Heart left ventricle (tissue), 16 donors: ENCODE results near the gene TCIRG1. TPM values are rescaled to one million over a fixed set of nuclear protein-coding genes. Genes with fewer than 3 reads are reported as not detected.

ENCODE experiments used
- ATAC-seq, 4 donors: fragments of 200-7000 bp; cut with Tn5 transposase; one replicate each; pipeline ENCODE4 v1.9.1; 2020 to 2022; ENCODE audit warnings: moderate library complexity in 4 of 4, mild to moderate bottlenecking in 3 of 4, moderate number of reproducible peaks in 1 of 4
- DNase-seq, 5 donors: peaks; one replicate each; pipeline ENCODE4 v3.0.0-alpha.2; 2020
- H3K27ac ChIP-seq, 12 donors: fragments of 200-600 bp; sonication (generic) in 4 of 12; one replicate each; pipeline versions ENCODE4 v1.5.0 to v1.8.0; 2016 to 2022; ENCODE audit warnings: mild to moderate bottlenecking in 2 of 12
- H3K27me3 ChIP-seq, 9 donors: fragments of 200-600 bp; sonication (generic) in 2 of 9; one replicate each; pipeline versions ENCODE4 v1.5.1 to v1.8.0; 2016 to 2022; ENCODE audit warnings: mild to moderate bottlenecking in 3 of 9
- H3K36me3 ChIP-seq, 9 donors: fragments of 200-600 bp; sonication (generic) in 2 of 9; one replicate each; pipeline versions ENCODE4 v1.5.0 to v1.8.0; 2018 to 2022; ENCODE audit warnings: mild to moderate bottlenecking in 2 of 9
- H3K4me1 ChIP-seq, 12 donors: fragments of 200-600 bp; sonication (generic) in 4 of 12; one replicate each; pipeline versions ENCODE4 v1.5.0 to v1.8.0; 2016 to 2022; ENCODE audit warnings: mild to moderate bottlenecking in 3 of 12
- H3K4me3 ChIP-seq, 12 donors: fragments of 200-600 bp; sonication (generic) in 4 of 12; one replicate each; pipeline versions ENCODE4 v1.5.0 to v1.8.0; 2017 to 2022; ENCODE audit warnings: mild to moderate bottlenecking in 9 of 12, moderate library complexity in 4 of 12
- H3K9me3 ChIP-seq, 12 donors: fragments of 200-600 bp; sonication (generic) in 4 of 12; one replicate each; pipeline versions ENCODE4 v1.5.0 to v1.8.0; 2016 to 2022; ENCODE audit warnings: mild to moderate bottlenecking in 1 of 12
- CTCF ChIP-seq, 12 donors: fragments of 200-600 bp; sonication (generic) in 4 of 12; IDR thresholded peaks; one replicate each; pipeline versions ENCODE4 v1.5.0 to v1.8.0; 2018 to 2022; ENCODE audit warnings: antibody characterized with exemption in 12 of 12, mild to moderate bottlenecking in 5 of 12
- POLR2A ChIP-seq, 2 donors: fragments of 450-650 bp; IDR thresholded peaks; one replicate each; pipeline ENCODE4 v1.6.1; 2017; ENCODE audit warnings: antibody characterized with exemption in 2 of 2, mild to moderate bottlenecking in 2 of 2, moderate library complexity in 2 of 2
- whole genome bisulfite sequencing, 4 donors: extraction: QIAGEN DNeasy Blood & Tissue Kit in 2 of 4; methylation state at CpG; one replicate each; pipeline versions ENCODE4 v1.1.5 to v1.1.7; 2013 to 2018; 5-methylcytosine and 5-hydroxymethylcytosine counted together
- intact Hi-C, 10 donors: fragments of 100-400 bp; cut with DNase I; formaldehyde crosslinking; loops; one replicate each; pipeline versions ENCODE4 v1.11.1 to v1.14.2; 2022
- polyA plus RNA-seq, 2 donors: library from polyadenylated mRNA; stranded (reverse); fragments of 200-250 nt; gene quantifications; one replicate each; pipeline ENCODE4 v1.2.3, GENCODE V29; 2013
- total RNA-seq, 9 donors: library from RNA; depleted of rRNA in 2 of 9; stranded (reverse); fragments of >200 nt in 2 of 9; fragmentation: NEBNext Ultra II Directional in 3 of 9; extraction: Animal tissue kit (Norgen Biotek cat#: 25700) in 3 of 9; gene quantifications; one replicate each; pipeline versions ENCODE4 v1.1.0 to v1.2.4, GENCODE V29; 2016 to 2023
- donor health status: ischemic (EF 13 %, LVEDD 7.1; RV severe dilation, severe dysfunction).
- donor health status: healthy with polysubstance abuse.
- donor health status: DM: no; HTN: yes; CAD: no.
- donor health status: DM: no; HTN: no; CAD: no.
- donor health status: ischemic (EF 25% LVEDD 6.9; RV normal size, moderate dysfunction).
- donor health status: ischemic (EF 25% LVEDD 5.7; RV mildly dilated, moderate dysfunction).
- donor health status: healthy.
- donor health status: DM: yes; HTN: yes; CAD: no.
- donor health status: ischemic (EF 35%, LVEDD 5.7; RV mildly dilated, moderate dysfunction).
- donor health status: nonischemic (EF 11% LVEDD 7.7; RV severe dilation, severe dysfunction).
- donor health status: DM: yes; HTN: yes; CAD: no.
- donor health status: PGD.
- donor health status: ischemic (EF 29% LVEDD 5.4; RV normal size, mild dysfunction).
- donor health status: nonischemic (EF 23%, LVEDD 6.1; RV moderate dilation, normal function).

The TCIRG1 gene
- total and polyA plus RNA-seq, 11 donors: 10.2 to 88.7 (median 25.5) TPM

GRCh38 chr11:68047437-68048290 is 8.8 kb downstream of the TCIRG1 start:
- ATAC-seq (no peak), DNase-seq (peak in 2 of 5 donors; percentile 16 to 57)
- 88 to 92% (median 92%) methylated on average over 33 to 37 of the region's 37 CpGs for WGBS, 4 donors
- Histone ChIP-seq H3K27me3 (no peaks in the 10 kb centered on the region), H3K4me1 (peaks cover 0 to 4% (median 0%) of the 10 kb centered on the region in 12 donors), H3K27ac (no peak overlapping the region), H3K4me3 (no peak overlapping the region), H3K9me3 (no peaks in the 10 kb centered on the region), H3K36me3 (peaks cover 0 to 98% (median 44%) of the 10 kb centered on the region in 9 donors)
- intact Hi-C loops: no loop called here
- no peak for TF ChIP-seq POLR2A (IDR thresholded peaks at IDR 0.05)
- no peak for TF ChIP-seq CTCF (IDR thresholded peaks at IDR 0.05)

- peaks cover 0 to 95% (median 40%) of the 10 kb centered on the region in 9 donors for H3K36me3 ChIP-seq
- H3K4me3 ChIP-seq: no peak overlapping the region
- H3K9me3 ChIP-seq: no peaks in the 10 kb centered on the region
- H3K27me3 ChIP-seq: no peaks in the 10 kb centered on the region
- ATAC-seq: no peak
- TF ChIP-seq CTCF (IDR thresholded peaks at IDR 0.05) (no peak), POLR2A (IDR thresholded peaks at IDR 0.05) (no peak)
- intact Hi-C loops: no loop called here
- peaks cover 0 to 4% (median 0%) of the 10 kb centered on the region in 12 donors for H3K4me1 ChIP-seq
- H3K27ac ChIP-seq: no peak overlapping the region
- 90 to 93% (median 92%) methylated on average over 23 to 35 of the region's 35 CpGs for WGBS, 4 donors
- peak in 1 of 5 donors; percentile 40 for DNase-seq
Measured at GRCh38 chr11:68048681-68049508, 10.1 kb downstream of the TCIRG1 start.

- ATAC-seq (no peak), DNase-seq (no peak)
- H3K4me3 ChIP-seq: no peak overlapping the region
Measured at GRCh38 chr11:68049509-68050370, 10.9 kb downstream of the TCIRG1 start.

More at GRCh38 chr11:68049509-68050370, 10.9 kb downstream of the TCIRG1 start:
- H3K9me3 ChIP-seq: no peaks in the 10 kb centered on the region
- peaks cover 0 to 4% (median 0%) of the 10 kb centered on the region in 12 donors for H3K4me1 ChIP-seq
- H3K36me3 ChIP-seq: peaks cover 0 to 87% (median 37%) of the 10 kb centered on the region in 9 donors
- 77 to 89% (median 84%) methylated on average over 21 to 40 of the region's 40 CpGs for WGBS, 4 donors
- TF ChIP-seq POLR2A (IDR thresholded peaks at IDR 0.05) (no peak), CTCF (IDR thresholded peaks at IDR 0.05) (no peak)
- no peak overlapping the region for H3K27ac ChIP-seq
- intact Hi-C loops: no loop called here
- H3K27me3 ChIP-seq: no peaks in the 10 kb centered on the region
